ENCODE data around the gene MLH1. TPM values are rescaled to one million over a fixed set of nuclear protein-coding genes. Genes with fewer than 3 reads are reported as not detected.

The MLH1 gene
- total and polyA plus RNA-seq, 2 of the 8 experiments (the other 6 are each of a cell fraction or from before 2014, with no cell fraction given), result 36.4 to 47.3 TPM

GRCh38 chr3:36972163-36972562, 21.2 kb upstream of the MLH1 start (continued):
- TF ChIP-seq RAD21 (IDR thresholded peaks at IDR 0.05 in 1 of 2, conservative IDR thresholded peaks at IDR 0.05 in 1 of 2; ENCODE audit: low read depth in 2 of 2, low read length in 2 of 2), result no peak
- TF ChIP-seq HDAC6 (IDR thresholded peaks at IDR 0.05; ENCODE audit: low read depth, low read length), result no peak
- TF ChIP-seq CHD7 (IDR thresholded peaks at IDR 0.05; ENCODE audit: insufficient replicate concordance, low read length), result no peak
- TF ChIP-seq ATF2 (IDR thresholded peaks at IDR 0.05; ENCODE audit: low read length), result no peak

Measured in H1 (cell line).